ENCODE results near the gene MUC5AC. TPM values are rescaled to one million over a fixed set of nuclear protein-coding genes. Genes with fewer than 3 reads are reported as not detected.
"Not testable (repeated sequence)": the region's sequence is repeated elsewhere in the genome, so short reads cannot be mapped to it uniquely, and the experiment has no call there.

Gene MUC5AC
- polyA plus RNA-seq, 4 donors: 0.01 to 0.18 (median 0.02) TPM; not detected in 1

DNA sequence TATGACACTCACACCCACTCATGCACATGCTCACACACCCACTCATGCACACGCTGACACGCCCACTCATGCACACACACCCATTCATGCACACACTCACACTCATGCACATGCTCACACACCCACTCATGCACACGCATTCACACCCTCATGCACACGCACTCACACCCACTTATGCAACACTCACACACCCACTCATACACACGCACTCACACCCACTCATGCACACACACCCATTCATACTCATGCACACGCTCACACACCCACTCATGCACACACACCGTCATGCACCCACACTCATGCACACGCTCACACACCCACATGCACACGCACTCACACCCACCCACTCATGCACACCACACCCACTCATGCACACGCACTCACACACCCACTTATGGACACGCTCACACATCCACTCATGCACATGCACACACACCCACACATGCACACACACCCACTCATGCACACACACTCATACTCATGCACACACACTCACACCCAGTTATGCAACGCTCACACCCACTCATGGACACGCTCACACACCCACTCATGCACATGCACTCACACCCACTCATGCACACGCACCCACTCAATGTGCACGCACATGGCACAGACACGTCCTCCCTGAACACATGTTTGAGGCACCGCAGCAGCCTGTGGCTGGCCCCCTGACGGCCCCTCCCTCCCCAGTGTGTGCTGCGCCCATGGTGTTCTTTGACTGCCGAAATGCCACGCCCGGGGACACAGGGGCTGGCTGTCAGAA lies 17.9 kb downstream of the MUC5AC start:
- no peak for DNase-seq (ENCODE audit: low read depth in 4 of 4, low spot score in 3 of 4)

DNA sequence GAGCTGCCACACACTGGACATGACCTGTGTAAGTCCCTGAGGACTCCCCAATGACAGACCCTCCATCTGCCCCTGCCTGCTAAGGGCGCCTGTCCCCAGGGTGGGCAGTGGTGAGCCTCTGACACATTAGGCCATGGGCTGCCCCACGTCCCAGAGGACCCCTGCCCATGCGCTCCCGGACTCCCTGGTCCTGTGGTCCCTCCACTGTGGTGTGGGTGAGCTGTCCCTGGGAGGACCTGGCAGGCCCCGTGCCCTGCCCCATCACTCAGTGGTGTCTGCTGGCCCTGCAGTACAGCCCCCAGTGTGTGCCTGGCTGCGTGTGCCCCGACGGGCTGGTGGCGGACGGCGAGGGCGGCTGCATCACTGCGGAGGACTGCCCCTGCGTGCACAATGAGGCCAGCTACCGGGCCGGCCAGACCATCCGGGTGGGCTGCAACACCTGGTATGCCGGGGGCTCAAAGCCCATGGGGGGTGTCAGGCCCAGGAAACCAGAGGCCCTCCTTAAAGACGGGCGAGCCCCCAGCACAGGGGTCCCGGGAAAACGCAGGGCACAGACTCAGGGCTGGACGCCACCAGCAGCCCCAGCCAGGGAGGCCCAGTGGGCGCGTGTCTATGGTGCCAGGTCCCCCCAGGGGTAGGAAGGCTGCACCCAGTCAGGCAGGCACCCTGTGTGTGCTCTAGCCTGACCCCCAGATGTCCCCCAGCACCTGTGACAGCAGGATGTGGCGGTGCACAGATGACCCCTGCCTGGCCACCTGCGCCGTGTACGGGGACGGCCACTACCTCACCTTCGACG lies 18.7 kb downstream of the MUC5AC start:
- no peak for DNase-seq (ENCODE audit: low read depth in 4 of 4, low spot score in 3 of 4)

DNA sequence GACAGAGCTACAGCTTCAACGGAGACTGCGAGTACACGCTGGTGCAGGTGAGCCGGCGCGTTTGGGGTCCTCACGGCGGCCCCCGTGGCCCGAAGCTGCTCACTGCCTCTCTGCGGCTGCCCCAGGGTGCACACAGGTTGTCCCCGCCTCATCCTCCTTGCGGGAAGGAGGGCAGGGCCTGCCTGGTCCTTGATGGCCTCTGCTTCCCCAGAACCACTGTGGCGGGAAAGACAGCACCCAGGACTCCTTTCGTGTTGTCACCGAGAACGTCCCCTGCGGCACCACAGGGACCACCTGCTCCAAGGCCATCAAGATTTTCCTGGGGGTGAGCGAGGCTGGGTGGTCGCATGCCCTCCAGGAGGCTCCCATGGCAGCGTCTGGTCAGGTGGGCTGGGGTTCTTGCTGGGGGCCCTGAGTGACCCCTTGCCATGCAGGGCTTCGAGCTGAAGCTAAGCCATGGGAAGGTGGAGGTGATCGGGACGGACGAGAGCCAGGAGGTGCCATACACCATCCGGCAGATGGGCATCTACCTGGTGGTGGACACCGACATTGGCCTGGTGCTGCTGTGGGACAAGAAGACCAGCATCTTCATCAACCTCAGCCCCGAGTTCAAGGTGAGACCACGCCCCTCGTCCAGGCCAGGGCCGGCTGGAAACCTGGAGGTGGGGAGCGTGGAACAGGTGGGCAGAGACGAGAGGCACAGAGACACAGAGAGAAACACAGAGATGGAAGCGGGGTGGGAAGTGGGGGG lies 19.4 kb downstream of the MUC5AC start:
- DNase-seq (ENCODE audit: low read depth in 4 of 4, low spot score in 3 of 4): no peak

- no peak for DNase-seq (ENCODE audit: low read depth in 4 of 4, low spot score in 3 of 4)
Measured at GRCh38 chr11:1177771-1178090, 20.0 kb downstream of the MUC5AC start.

- DNase-seq (ENCODE audit: low read depth in 4 of 4, low spot score in 3 of 4): no peak
Measured at GRCh38 chr11:1178201-1178885, 20.6 kb downstream of the MUC5AC start.

- no peak for DNase-seq (ENCODE audit: low read depth in 4 of 4, low spot score in 3 of 4)
Measured at GRCh38 chr11:1178906-1179305, 21.2 kb downstream of the MUC5AC start.

DNA sequence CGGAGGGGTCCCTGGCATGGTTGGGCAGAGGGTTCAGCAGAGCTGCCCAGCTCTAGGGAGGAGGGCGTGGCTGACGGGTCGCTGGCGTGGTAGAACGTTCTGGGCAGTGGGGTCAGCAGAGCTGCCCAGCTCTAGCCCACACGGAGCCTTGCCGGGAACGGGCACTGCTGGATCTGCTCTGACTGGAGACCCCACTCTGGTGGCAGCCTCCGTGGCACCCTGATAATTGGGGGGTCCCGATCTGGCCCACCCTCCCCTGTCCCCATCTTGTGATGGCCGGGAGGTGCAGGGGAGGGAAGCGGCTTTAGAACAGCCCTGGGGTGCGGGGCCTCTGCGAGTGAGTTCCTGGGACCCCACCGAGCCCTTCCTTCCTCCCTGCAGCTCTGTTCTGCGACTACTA lies 21.9 kb downstream of the MUC5AC start:
- DNase-seq (ENCODE audit: low read depth in 4 of 4, low spot score in 3 of 4): no peak

- no peak for DNase-seq (ENCODE audit: low read depth in 4 of 4, low spot score in 3 of 4)
Measured at GRCh38 chr11:1180171-1180570, 22.4 kb downstream of the MUC5AC start.

- no peak for DNase-seq (ENCODE audit: low read depth in 4 of 4, low spot score in 3 of 4)
Measured at GRCh38 chr11:1180947-1181391, 23.2 kb downstream of the MUC5AC start.

- DNase-seq (ENCODE audit: low read depth in 4 of 4, low spot score in 3 of 4): no peak
Measured at GRCh38 chr11:1181420-1181819, 23.7 kb downstream of the MUC5AC start.

- DNase-seq (ENCODE audit: low read depth in 4 of 4, low spot score in 3 of 4): no peak
Measured at GRCh38 chr11:1181853-1182535, 24.2 kb downstream of the MUC5AC start.

DNA sequence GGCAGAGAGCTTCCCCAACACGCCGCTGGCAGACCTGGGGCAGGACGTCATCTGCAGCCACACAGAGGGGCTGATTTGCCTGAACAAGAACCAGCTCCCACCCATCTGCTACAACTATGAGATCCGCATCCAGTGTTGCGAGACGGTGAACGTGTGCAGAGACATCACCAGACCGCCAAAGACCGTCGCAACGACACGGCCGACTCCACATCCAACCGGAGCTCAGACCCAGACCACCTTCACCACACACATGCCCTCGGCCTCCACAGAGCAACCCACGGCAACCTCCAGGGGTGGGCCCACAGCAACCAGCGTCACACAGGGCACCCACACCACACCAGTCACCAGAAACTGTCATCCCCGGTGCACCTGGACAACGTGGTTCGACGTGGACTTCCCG lies 26.4 kb downstream of the MUC5AC start:
- not testable (repeated sequence) for DNase-seq (ENCODE audit: low read depth in 4 of 4, low spot score in 3 of 4)

DNA sequence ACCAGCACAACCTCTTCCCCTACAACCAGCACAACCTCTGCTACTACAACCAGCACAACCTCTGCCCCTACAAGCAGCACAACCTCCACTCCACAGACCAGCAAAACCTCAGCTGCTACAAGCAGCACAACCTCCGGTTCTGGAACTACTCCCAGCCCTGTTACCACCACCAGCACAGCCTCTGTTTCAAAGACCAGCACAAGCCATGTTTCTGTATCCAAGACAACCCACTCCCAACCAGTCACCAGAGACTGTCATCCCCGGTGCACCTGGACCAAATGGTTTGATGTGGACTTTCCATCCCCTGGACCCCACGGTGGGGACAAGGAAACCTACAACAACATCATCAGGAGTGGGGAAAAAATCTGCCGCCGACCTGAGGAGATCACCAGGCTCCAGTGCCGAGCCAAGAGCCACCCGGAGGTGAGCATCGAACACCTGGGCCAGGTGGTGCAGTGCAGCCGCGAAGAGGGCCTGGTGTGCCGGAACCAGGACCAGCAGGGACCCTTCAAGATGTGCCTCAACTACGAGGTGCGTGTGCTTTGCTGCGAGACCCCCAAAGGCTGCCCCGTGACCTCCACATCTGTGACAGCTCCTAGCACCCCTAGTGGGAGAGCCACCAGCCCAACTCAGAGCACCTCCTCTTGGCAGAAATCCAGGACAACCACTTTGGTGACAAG lies 30.8 kb downstream of the MUC5AC start:
- not testable (repeated sequence) for DNase-seq (ENCODE audit: low read depth in 4 of 4, low spot score in 3 of 4)

DNA sequence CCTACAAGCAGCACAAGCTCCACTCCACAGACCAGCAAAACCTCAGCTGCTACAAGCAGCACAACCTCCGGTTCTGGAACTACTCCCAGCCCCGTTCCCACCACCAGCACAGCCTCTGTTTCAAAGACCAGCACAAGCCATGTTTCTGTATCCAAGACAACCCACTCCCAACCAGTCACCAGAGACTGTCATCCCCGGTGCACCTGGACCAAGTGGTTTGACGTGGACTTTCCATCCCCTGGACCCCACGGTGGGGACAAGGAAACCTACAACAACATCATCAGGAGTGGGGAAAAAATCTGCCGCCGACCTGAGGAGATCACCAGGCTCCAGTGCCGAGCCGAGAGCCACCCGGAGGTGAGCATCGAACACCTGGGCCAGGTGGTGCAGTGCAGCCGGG lies 32.1 kb downstream of the MUC5AC start:
- DNase-seq (ENCODE audit: low read depth in 4 of 4, low spot score in 3 of 4): not testable (repeated sequence)

GRCh38 chr11:1191786-1192470 lies 34.2 kb downstream of the MUC5AC start:
- not testable (repeated sequence) for DNase-seq (ENCODE audit: low read depth in 4 of 4, low spot score in 3 of 4)

DNA sequence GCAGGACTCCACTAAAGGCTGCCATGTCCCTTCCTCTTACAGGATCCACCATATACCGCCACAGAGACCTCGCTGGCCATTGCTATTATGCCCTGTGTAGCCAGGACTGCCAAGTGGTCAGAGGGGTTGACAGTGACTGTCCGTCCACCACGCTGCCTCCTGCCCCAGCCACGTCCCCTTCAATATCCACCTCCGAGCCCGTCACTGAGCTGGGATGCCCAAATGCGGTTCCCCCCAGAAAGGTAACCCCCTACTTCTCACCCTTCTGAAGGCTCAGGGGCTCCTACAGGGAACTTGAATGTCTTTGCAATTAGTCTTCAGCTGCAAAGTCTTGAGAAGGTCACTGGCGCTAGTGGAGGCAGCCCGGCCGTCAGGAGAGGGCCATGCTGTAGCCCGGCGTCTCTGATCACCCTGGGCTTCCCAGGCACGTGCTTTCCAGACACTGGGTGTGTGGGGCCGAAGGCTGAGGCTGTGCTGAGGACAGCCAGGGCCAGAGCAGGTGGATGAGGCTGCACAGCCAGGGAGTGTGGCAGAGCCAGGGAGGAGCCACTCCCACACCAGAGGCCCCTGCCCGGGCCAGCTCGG lies 35.1 kb downstream of the MUC5AC start:
- no peak for DNase-seq (ENCODE audit: low read depth in 4 of 4, low spot score in 3 of 4)

GRCh38 chr11:1193326-1194230 lies 35.8 kb downstream of the MUC5AC start:
- no peak for DNase-seq (ENCODE audit: low read depth in 4 of 4, low spot score in 3 of 4)
